Skeletal muscle tissue (tissue), 4 donors: ENCODE results near the gene TNS1. TPM values are rescaled to one million over a fixed set of nuclear protein-coding genes. Genes with fewer than 3 reads are reported as not detected.

ENCODE experiments used
- H3K27ac ChIP-seq: one replicate; pipeline ENCODE4 v1.7.0; 2013; ENCODE audit warnings: mild to moderate bottlenecking, low read depth, low read length, inconsistent platforms
- H3K27me3 ChIP-seq, 3 donors: one replicate each; pipeline ENCODE4 v1.7.0; 2013; ENCODE audit warnings: low read length in 3 of 3; ENCODE audit not compliant: control insufficient read depth in 3 of 3, insufficient read depth in 3 of 3
- H3K36me3 ChIP-seq, 3 donors: one replicate each; pipeline ENCODE4 v1.7.0; 2013; ENCODE audit warnings: low read length in 3 of 3; ENCODE audit not compliant: control insufficient read depth in 3 of 3, insufficient read depth in 3 of 3
- H3K4me1 ChIP-seq, 3 donors: one replicate each; pipeline ENCODE4 v1.7.0; 2013; ENCODE audit warnings: low read length in 3 of 3, mild to moderate bottlenecking in 3 of 3; ENCODE audit not compliant: control insufficient read depth in 3 of 3, insufficient read depth in 3 of 3
- H3K4me3 ChIP-seq, 3 donors: one replicate each; pipeline ENCODE4 v1.7.0; 2013; ENCODE audit warnings: low read length in 3 of 3
- H3K9ac ChIP-seq, 3 donors: one replicate each; pipeline ENCODE4 v1.7.0; 2013; ENCODE audit warnings: low read length in 3 of 3, mild to moderate bottlenecking in 3 of 3, moderate library complexity in 2 of 3, low read depth in 1 of 3
- H3K9me3 ChIP-seq, 3 donors: one replicate each; pipeline ENCODE4 v1.7.0; 2013; ENCODE audit warnings: low read length in 3 of 3; ENCODE audit not compliant: control insufficient read depth in 3 of 3
- total RNA-seq: library from RNA; depleted of rRNA; stranded (reverse); fragments of >200 nt; gene quantifications from one replicate; pipeline ENCODE4 v1.2.3, GENCODE V29; 2014
- donor health status: Osteomylitis.

TNS1 gene
- total RNA-seq, 1 donor from 2014 or later = 73.1 TPM

GRCh38 chr2:217993817-217994463 lies 8.9 kb downstream of the TNS1 start:
- Histone ChIP-seq H3K4me3 (no peak overlapping the region), H3K27me3 (no peaks in the 10 kb centered on the region), H3K9me3 (no peaks in the 10 kb centered on the region), H3K36me3 (peaks cover 3 to 8% (median 4%) of the 10 kb centered on the region in 3 donors), H3K27ac (peak overlapping the region; percentile 54), H3K9ac (no peak overlapping the region), H3K4me1 (peaks cover 29 to 49% (median 30%) of the 10 kb centered on the region in 3 donors)

GRCh38 chr2:217993138-217993537 lies 9.7 kb downstream of the TNS1 start:
- Histone ChIP-seq H3K4me3 (no peak overlapping the region), H3K9ac (no peak overlapping the region), H3K27ac (peak overlapping the region; percentile 54), H3K9me3 (no peaks in the 10 kb centered on the region), H3K36me3 (peaks cover 3 to 8% (median 4%) of the 10 kb centered on the region in 3 donors), H3K4me1 (peaks cover 34 to 57% (median 36%) of the 10 kb centered on the region in 3 donors), H3K27me3 (no peaks in the 10 kb centered on the region)

GRCh38 chr2:217992061-217992460 lies 10.7 kb downstream of the TNS1 start:
- Histone ChIP-seq H3K4me1 (peaks cover 35 to 59% (median 45%) of the 10 kb centered on the region in 3 donors), H3K9me3 (no peaks in the 10 kb centered on the region), H3K27ac (no peak overlapping the region), H3K27me3 (no peaks in the 10 kb centered on the region), H3K36me3 (peaks cover 3 to 8% (median 4%) of the 10 kb centered on the region in 3 donors), H3K9ac (no peak overlapping the region), H3K4me3 (no peak overlapping the region)

GRCh38 chr2:217990791-217991465 lies 11.9 kb downstream of the TNS1 start:
- no peaks in the 10 kb centered on the region for H3K27me3 ChIP-seq
- no peak overlapping the region for H3K9ac ChIP-seq
- no peak overlapping the region for H3K27ac ChIP-seq
- peaks cover 32 to 48% (median 39%) of the 10 kb centered on the region in 3 donors for H3K4me1 ChIP-seq
- H3K36me3 ChIP-seq = peaks cover 9 to 16% (median 9%) of the 10 kb centered on the region in 3 donors
- H3K9me3 ChIP-seq = no peaks in the 10 kb centered on the region
- H3K4me3 ChIP-seq = no peak overlapping the region

DNA sequence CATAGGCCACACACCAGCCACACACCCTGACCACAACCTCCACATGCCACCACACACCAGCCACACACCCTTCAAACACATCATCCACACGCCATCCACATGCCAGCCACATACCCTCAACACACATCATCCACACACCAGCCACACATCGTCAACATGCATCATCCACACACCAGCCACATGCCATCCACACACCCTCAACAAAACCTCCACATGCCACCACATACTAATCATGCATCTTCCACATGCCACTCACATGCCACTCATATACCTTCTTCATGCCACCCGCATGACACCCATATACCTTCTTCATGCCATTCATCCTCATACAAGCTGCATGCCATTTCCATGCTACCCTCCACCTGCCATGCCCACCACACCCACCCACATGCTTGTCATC lies 12.4 kb downstream of the TNS1 start:
- Histone ChIP-seq H3K4me3 (no peak overlapping the region), H3K9ac (no peak overlapping the region), H3K9me3 (no peaks in the 10 kb centered on the region), H3K4me1 (peaks cover 30 to 42% (median 34%) of the 10 kb centered on the region in 3 donors), H3K27ac (no peak overlapping the region), H3K27me3 (no peaks in the 10 kb centered on the region), H3K36me3 (peaks cover 9 to 16% (median 9%) of the 10 kb centered on the region in 3 donors)

DNA sequence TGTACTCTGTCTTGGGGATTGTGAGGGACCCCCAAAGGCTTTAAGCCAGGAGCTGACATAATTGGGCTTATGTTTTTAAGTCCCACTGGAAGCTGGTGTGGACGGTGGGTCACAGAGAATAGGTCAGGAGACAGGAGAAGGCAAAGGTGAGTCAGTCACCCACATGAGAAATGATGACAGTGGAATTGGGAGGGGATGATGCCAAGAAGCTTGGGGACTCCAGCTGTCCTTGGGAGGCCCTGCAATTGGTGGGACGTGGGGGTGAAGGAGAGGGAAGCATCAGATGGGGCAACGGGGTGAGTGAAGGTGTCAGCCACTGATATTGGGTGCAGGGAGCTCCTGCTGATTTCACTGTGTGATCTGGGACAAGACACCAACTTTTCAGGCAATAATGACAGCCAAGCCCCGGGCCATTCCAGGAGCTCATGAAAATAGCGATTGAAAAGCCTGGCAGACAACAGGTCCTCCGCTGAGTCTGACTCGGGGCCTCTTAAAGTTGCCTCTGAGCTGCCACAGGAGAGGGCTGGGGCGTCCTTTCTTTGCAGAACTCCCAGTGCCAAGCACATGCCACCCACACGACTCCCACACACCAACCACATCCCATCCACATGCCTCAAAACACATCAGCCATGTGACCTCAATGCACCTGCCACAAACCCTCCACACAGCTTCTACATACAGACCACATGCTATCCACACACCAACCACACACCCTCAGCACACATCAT lies 13.4 kb downstream of the TNS1 start:
- peak overlapping the region; percentile 40 for H3K27ac ChIP-seq
- H3K9me3 ChIP-seq = no peaks in the 10 kb centered on the region
- H3K4me3 ChIP-seq = no peak overlapping the region
- peaks cover 9 to 16% (median 9%) of the 10 kb centered on the region in 3 donors for H3K36me3 ChIP-seq
- H3K9ac ChIP-seq = peak overlapping the region in 1 of 3 donors; percentile 82
- H3K4me1 ChIP-seq = peaks cover 26 to 32% (median 28%) of the 10 kb centered on the region in 3 donors
- no peaks in the 10 kb centered on the region for H3K27me3 ChIP-seq

- H3K27ac ChIP-seq = peak overlapping the region; percentile 40
- H3K36me3 ChIP-seq = peaks cover 9 to 16% (median 9%) of the 10 kb centered on the region in 3 donors
- peak overlapping the region; percentile 27 to 82 (median 35) for H3K9ac ChIP-seq
- H3K9me3 ChIP-seq = no peaks in the 10 kb centered on the region
- peaks cover 26 to 31% (median 29%) of the 10 kb centered on the region in 3 donors for H3K4me1 ChIP-seq
- H3K4me3 ChIP-seq = peak overlapping the region in 1 of 3 donors; percentile 65
- H3K27me3 ChIP-seq = no peaks in the 10 kb centered on the region
Measured at GRCh38 chr2:217988840-217989204, 14.0 kb downstream of the TNS1 start.

GRCh38 chr2:217988014-217988839 lies 14.6 kb downstream of the TNS1 start:
- H3K9me3 ChIP-seq = no peaks in the 10 kb centered on the region
- no peaks in the 10 kb centered on the region for H3K27me3 ChIP-seq
- peaks cover 9 to 16% (median 9%) of the 10 kb centered on the region in 3 donors for H3K36me3 ChIP-seq
- peak overlapping the region; percentile 40 for H3K27ac ChIP-seq
- H3K4me3 ChIP-seq = peak overlapping the region; percentile 42 to 65 (median 42)
- H3K4me1 ChIP-seq = peaks cover 22 to 30% (median 28%) of the 10 kb centered on the region in 3 donors
- H3K9ac ChIP-seq = peak overlapping the region; percentile 35 to 82 (median 71)

- peaks cover 9 to 18% (median 9%) of the 10 kb centered on the region in 3 donors for H3K36me3 ChIP-seq
- no peaks in the 10 kb centered on the region for H3K27me3 ChIP-seq
- no peak overlapping the region for H3K4me3 ChIP-seq
- H3K9ac ChIP-seq = peak overlapping the region in 1 of 3 donors; percentile 82
- H3K4me1 ChIP-seq = peaks cover 20 to 36% (median 27%) of the 10 kb centered on the region in 3 donors
- no peaks in the 10 kb centered on the region for H3K9me3 ChIP-seq
- peak overlapping the region; percentile 2 for H3K27ac ChIP-seq
Measured at GRCh38 chr2:217987391-217987790, 15.4 kb downstream of the TNS1 start.
